Thyroid gland (tissue), 4 donors: ENCODE measurements around the gene FGD5.

Source experiments
- POLR2A ChIP-seq, 2 donors: fragments of 450-650 bp; IDR thresholded peaks; one replicate each; pipeline ENCODE4 v1.6.1; 2017; ENCODE audit warnings: antibody characterized with exemption in 2 of 2, mild to moderate bottlenecking in 2 of 2, moderate library complexity in 1 of 2
- TF ChIP-seq, protein P1 (sequence below), 6 experiments: fragments of 200-600 bp in 3 of 6; fragments of 450-650 bp in 3 of 6; sonication (generic) in 3 of 6; IDR thresholded peaks; one replicate each; pipeline ENCODE4 v1.5.1; 2016 to 2019; ENCODE audit warnings: antibody characterized with exemption in 6 of 6, mild to moderate bottlenecking in 2 of 6, inconsistent platforms in 1 of 6, moderate library complexity in 1 of 6

DNA sequence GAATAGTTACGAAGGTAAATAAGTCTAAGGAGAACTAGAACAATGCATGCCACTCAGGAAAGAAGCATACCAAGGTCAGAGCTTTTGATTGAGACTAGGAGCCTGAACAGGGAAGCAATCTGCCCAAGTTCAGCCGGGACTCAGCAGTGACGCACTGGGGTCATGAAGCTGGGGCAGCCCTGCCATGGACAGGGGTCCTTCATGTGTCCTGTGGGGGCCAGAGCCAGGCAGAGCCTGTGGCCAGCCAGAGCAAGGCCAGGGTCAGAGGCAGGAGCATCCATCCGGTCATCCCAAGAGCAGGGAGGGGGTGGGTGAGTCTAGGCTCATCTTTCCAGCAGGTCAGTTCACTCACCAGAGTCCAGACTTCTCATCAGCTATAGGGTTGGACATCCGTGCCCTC, 47.9 kb downstream of the FGD5 start:
- TF ChIP-seq, protein P1, sequence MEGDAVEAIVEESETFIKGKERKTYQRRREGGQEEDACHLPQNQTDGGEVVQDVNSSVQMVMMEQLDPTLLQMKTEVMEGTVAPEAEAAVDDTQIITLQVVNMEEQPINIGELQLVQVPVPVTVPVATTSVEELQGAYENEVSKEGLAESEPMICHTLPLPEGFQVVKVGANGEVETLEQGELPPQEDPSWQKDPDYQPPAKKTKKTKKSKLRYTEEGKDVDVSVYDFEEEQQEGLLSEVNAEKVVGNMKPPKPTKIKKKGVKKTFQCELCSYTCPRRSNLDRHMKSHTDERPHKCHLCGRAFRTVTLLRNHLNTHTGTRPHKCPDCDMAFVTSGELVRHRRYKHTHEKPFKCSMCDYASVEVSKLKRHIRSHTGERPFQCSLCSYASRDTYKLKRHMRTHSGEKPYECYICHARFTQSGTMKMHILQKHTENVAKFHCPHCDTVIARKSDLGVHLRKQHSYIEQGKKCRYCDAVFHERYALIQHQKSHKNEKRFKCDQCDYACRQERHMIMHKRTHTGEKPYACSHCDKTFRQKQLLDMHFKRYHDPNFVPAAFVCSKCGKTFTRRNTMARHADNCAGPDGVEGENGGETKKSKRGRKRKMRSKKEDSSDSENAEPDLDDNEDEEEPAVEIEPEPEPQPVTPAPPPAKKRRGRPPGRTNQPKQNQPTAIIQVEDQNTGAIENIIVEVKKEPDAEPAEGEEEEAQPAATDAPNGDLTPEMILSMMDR (IDR thresholded peaks at IDR 0.05): no peak
- no peak for TF ChIP-seq POLR2A (IDR thresholded peaks at IDR 0.05)
